Esophagus mucosa (tissue), 1 donor: ENCODE data around the gene TSSC4. TPM values are rescaled to one million over a fixed set of nuclear protein-coding genes. Genes with fewer than 3 reads are reported as not detected.

Experiments
- ATAC-seq: fragments of 200-7000 bp; cut with Tn5 transposase; one replicate; pipeline ENCODE4 v1.9.1; 2020
- total RNA-seq: library from RNA; stranded (reverse); gene quantifications from one replicate; pipeline ENCODE4 v1.2.4, GENCODE V29; 2023
- donor health status: DM: yes; HTN: yes; CAD: no.

Gene TSSC4
- total RNA-seq, 1 donor from 2014 or later: 36.7 TPM

DNA sequence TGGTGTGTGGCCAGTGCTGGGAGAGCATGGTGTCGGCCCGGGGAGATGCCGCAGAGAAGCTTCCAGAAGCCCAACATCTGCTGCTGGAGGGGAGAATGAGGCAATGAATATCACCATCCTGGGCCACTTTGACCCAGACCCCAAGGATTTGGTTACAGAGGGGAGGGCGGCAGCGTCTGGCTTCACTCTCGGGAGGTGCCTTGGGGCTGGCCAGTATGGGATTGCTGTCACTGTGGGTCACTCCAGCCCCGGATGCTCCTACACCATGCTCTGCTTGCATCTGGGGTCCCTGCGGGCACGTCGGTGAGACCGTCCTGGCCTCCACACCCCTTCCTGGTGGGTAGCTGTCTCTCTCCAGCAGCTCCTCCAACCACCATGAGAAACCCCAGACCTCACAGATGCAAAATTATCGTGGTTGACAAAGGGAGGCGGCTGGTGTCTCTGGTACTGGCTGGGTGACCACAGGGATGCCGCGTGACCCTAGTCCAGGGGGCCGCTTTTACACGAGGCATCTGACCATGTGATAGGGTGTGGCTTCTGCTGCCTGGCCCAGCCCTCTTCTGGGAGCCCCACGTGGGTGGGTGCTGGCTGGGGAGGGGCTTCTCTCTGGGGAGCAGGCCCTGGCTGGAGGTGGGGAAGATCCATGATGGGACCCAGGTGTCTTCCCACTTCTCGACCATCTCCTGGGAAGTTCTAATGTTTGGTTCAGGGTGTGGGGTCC lies 49.9 kb downstream of the TSSC4 start:
- no peak for ATAC-seq

DNA sequence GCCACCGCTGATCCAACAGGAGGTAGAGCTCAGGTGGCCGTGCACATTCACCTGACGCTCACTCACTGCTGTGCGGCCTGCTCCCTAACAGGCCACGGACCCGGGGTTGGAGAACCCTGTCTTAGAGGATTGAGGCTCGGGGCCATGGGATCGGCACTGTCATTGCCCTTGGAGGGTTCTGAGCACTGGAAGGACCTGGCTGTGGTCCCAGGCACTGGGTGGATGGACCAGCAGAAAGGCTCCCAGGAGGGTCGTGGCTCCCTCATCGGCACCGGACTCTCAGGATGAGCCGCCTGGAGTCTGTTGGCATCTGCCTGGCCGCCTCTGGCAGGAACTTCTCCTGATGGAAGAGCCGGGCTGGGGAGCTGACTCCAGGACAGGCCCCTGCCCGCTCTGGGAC lies 50.8 kb downstream of the TSSC4 start:
- no peak for ATAC-seq

DNA sequence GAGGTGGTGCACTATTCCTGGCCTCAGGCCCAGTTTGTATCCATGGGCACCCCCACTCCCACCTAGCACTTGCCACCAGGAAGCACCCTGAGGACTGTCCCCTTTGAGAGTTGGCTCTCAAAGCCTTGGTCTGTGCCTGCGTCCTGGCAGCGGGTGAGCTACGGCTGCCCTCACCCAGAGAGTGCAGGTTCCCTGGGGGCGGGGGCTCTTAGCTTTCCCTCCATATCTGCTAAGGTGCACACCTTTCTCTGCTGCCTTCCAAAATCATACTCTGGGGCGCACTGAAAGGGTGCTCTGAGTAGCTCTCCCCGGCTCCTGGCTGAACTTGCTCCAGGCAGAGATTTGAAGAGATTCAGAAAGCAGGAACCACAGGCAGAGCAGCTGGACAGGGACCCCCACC lies 51.4 kb downstream of the TSSC4 start:
- no peak for ATAC-seq

- no peak for ATAC-seq
Measured at GRCh38 chr11:2452321-2453012, 51.9 kb downstream of the TSSC4 start.

- ATAC-seq: no peak
Measured at GRCh38 chr11:2453436-2453835, 52.9 kb downstream of the TSSC4 start.

Other genes with a start within 250 kb of the TSSC4 start
- gene INS, start 239.5 kb upstream of the TSSC4 start, total RNA-seq: not detected
- gene TH, start 228.9 kb upstream of the TSSC4 start, total RNA-seq: 0.40 TPM
- gene ASCL2, start 130.2 kb upstream of the TSSC4 start, total RNA-seq: 2.0 TPM
- gene C11orf21, start 98.8 kb upstream of the TSSC4 start, total RNA-seq: 0.08 TPM
- gene TSPAN32, start 98.7 kb upstream of the TSSC4 start, total RNA-seq: not detected
- 150 TPM for gene CD81, start 23.4 kb upstream of the TSSC4 start, total RNA-seq
- gene TRPM5, start 43.8 kb downstream of the TSSC4 start, total RNA-seq: not detected
- 1.6 TPM for gene KCNQ1, start 44.3 kb downstream of the TSSC4 start, total RNA-seq